Measurements from ENCODE around the gene TNIP1.

The TNIP1 gene

DNA sequence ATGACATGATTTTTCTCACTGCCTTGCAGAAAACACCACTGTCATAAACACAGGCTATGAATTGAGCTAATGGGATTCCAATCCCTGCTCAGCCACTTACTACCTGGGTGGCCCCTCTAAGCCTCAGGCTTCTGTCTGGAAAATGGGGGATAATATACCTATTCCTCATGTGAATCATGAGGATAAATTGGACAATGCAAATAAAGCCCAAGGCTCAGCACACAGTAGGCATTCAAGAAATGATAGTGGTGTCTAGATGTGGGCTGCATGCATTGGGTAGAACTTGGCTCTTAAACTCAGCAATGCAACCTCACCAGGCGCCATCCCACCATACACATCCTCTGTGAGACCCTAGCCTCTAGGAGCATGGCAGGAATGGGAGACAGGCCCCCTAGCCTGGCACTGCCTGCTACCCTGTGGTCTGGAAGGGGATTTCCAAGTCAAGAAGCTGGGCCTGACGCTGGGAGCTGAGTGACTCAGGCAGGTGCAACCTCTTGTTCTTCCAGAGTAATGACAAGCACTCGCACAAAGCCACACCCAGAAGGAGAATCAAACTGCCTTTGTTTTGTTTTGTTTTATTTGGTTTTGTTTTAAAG, 2.3 kb upstream of the TNIP1 start:
- peak in 1 of 4 experiments; percentile 23 for DNase-seq

DNA sequence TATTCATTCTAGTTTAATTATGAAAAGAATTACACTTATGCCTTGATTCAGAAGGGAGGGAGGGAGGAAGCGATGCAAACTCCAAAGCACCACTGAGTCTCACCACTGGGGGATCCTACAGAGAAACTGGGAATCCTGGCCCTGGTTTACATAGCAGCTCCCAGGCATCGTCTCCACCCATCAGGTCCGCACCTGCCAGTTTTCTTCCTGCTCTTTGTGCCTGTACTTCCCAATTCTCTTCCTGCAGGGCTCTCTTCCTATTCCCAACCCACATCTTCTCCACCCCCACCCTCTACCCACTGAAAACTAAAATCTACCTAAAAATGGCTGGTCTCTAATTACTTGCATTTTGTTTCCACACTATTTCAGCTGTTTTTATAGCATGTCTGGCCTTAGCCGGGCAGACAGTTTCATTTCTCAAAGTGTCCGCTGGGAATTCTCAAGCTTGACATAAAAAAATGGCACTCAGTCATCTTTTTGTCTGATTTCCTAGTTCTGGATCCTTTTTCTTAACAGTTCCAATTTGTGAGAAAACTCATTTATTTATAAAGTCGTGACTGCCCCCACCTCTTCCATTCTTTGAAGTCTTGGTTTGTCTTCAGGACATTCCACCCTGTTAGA, 1.6 kb upstream of the TNIP1 start:
- no peak for DNase-seq

DNA sequence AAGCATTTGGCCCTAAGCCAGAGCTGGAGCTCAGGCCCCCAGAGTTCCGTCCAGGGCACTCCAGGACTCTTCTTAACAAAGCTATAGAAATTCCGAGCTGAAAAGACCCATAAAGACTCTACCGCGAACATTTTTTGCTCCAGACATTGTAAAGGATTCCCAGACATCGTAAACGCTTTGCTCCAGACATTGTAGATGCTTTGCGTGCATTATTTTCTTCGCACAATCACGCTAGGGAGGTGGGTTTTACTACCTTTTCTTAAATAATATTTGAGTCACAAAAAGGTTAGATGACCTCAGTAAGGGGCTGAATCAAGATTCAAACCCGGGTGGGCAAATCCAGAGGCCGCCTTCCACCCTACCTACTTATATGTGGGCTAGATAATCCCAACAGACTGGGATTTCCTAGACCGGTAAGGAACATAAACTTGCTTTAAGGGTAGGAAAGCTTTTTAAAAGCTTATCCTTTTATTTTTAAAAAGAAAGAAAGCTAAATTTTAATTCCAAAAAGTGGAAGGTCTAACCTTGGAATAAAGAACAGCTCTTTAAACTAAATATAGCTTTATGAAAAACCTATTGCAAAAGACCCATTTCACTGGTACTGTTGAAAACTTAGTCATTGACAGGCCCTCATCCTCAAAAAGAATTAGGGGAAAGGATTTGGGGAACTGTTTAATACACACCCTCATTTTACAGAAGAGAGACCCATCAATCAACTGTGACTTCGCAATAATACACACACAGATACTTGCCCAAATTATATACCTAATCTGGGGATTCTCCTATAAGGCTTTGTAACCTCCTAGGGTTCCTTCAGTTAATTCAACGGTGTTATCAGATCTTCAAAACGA, 822 bp upstream of the TNIP1 start:
- DNase-seq, result peak in 2 of 4 experiments; percentile 66 to 72

DNA sequence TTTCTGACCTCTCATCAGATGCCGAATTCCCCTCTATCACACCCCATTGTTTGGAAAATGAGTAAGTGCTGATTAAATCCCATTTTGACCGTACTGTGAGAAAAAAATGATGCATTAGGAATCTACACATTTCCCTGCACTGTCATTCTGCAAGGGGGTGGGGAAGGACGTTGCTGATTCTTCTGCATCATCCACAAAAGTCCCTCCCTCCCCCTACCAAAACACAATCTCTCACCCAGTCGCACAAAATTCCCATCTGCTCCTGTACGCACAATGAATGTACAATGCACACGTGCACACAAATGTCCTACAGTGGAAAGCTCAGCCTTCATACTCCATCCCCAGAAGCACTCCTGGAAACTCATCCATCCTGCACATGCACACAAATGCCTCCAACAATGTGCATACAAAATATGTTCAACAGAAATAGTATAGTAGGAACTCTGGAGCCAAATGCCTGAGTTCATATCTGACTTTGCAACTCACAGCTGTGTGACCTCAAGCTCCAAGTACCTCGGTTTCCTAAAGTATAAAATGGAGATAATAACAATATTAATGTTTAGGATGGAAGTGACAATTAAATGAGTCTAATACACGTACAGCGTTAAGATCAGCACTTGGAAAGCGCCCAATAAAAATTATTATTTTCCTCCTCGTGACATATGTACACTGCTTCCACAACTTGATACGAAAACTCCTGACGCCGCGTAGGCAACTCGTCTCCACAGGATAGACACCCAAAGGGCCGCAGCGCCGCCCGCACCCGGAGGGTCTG, 809 bp downstream of the TNIP1 start:
- DNase-seq, result peak in 1 of 4 experiments; percentile 47

DNA sequence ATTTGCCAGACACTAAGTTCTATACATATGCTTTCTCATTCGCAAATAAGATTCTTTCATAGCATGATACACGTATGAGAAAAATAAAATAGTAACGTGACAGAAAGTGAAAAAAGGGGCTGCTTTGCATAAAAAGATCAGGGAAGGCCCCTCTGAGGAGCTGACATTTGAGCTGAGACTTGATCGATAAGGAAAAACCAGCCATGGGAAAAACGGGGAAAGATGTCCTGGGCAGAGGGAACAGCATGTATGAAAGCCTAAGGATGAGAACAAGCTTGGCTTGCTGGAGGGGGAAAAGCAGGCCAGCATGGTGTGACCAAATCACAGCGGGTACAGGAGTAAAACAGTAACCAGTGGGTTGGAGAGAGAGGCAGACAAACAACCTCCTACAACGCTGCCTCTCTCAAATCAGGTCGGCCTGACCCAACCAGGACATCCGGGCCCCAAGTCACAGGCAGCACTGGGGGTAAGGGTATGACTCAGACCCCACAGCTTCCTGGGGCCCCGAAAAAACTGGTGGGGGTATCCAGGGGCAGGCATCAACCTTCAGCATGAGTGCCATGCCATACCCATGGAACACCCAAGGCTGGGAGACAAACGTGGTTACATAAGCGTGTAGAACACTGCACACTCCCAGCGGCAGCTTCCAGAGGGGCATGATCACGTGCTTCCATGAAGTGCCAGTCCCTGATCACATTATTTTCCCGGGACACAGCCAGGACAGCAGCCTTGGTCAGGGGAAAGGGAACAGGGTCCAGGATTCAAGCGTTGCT, 2.2 kb downstream of the TNIP1 start:
- no peak for DNase-seq

DNA sequence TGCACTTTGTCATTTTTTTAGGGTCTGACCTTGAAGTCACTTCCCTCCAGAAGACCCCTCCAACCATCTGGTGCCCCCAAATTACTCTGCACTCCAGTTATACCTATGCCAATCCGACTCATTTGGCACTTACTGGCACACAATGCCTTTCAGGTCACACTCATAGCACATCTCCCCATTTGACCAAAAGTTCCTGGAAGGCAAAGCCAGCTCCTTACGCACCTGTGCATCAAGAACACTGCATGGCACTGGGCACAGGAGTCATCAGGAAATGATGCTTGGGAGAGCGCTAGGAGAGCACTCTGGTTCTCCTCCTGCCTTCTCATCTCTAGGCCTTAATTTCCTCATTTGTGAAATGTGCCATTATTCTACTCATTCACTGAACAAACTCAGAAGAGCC, 2.9 kb downstream of the TNIP1 start:
- no peak for DNase-seq

DNA sequence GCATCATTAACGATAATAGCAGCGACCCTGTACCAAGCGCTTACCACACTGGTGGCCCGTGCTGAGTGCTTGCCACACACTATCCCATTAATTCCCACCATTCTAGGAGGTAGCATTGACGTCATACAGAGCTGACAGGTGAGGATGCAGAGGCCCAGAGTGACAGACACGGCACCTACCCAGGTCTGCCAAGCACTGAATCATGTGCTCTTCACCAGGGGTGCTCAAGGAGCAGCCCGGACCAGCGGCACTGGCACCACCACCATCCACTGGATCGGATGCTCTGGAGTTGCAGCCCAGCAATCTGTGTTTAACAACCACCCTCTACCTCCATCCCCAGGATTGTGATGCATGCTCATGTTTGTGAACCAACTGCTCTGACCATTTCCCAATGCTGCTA, 3.4 kb downstream of the TNIP1 start:
- DNase-seq, result no peak

DNA sequence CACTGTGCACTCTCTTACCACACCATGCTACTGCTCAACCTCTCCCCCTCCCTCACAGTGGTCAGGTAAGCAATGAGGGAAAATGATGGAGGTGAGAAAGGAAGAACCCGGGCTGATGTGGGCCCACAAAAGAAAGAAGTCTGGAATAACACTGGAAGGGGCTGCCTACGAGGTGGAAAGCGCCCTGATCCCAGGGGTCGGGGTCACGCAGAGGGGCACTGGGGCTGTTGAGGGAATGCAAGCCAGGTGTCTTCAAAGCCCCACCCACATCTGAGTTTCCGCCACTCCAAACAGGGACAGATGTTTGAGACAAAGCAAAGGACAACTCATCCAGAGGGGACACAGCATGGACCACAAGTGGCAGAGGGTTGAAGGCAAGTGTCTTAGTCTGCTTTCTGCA, 4.2 kb downstream of the TNIP1 start:
- no peak for DNase-seq

DNA sequence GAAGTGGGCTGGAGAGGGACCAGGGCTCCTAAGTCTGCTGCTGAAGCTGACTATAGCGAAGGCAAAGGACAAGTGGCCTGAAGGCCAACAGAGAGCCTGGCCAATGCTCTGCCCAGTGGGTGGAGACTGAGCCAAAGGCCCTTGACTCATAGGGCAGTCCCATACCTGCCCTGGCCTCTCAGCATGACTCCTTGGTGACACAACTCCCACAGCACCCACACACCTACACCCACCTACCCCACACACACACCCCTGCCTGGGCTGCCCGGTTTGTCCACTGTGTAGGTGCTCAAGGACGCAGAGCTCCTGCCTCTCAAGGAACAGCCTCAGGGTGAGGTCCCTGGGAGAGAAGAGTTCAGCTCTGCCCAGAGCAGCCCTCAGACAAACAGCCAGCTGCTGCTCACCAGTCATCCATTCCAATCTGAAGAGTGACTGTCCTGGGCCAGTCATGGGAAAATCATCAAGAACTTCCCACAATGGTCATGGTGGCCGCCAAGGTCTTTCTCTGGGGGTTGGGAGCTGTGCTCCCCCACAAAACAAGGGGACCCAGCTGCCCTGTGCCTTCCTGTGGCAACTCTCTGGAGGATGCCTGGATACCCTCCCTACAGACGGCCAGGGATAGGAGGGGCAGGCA, 5.0 kb downstream of the TNIP1 start:
- DNase-seq, result peak in 3 of 4 experiments; percentile 35 to 44 (median 41)

DNA sequence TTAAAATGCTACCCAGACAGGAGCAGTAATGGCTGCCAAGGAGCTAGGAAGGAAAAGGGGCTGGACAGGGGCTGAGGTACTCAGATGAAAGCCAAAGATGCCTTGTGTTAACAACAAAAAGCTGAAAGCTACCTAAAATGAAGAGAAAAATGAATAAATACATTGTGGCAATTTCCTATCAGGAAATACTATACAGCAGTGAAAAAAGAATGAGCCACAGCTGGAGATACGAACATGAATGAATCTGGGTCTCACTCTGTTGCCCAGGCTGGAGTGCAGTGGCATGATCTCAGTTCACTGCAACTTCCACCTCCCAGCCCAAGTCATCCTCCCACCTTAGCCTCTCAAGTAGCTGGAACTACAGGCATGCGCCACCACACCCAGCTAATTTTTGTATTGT, 6.3 kb downstream of the TNIP1 start:
- no peak for DNase-seq

DNA sequence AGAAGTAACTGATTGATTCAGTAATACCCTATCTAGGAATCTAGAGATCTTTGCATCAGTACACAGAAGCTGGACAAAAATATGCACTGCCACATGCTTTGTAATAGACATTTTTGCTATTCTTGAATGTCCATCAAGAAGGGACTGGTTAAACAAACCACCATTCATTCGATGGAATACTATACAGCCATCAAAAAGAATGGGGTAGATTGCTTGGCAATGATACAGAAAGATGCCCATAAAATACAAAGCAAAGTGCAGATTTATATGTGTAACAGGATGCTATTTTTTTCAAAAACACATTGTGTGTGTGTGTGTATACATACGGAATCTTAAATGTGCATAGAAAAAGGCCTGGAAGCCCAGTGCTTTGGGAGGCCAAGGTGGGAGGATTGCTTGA, 7.6 kb downstream of the TNIP1 start:
- DNase-seq, result no peak

DNA sequence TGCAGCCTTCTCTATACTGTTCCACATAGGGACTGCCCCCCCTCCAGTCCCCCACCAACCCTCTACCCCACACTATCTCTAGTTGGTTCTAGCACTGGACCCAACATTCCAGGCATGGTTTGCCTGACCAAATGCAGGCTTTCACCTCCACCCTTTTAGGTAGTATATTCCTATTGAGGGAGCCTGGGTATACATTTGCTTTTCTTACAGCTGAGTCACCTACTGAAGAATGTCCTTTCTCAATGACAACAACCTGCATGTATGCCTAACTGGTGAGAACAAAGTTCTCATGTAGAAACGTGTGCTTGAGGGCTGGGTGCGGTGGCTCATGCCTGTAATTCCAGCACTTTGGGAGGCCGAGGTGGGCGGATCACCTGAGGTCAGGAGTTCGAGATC, 8.2 kb downstream of the TNIP1 start:
- DNase-seq, result no peak

DNA sequence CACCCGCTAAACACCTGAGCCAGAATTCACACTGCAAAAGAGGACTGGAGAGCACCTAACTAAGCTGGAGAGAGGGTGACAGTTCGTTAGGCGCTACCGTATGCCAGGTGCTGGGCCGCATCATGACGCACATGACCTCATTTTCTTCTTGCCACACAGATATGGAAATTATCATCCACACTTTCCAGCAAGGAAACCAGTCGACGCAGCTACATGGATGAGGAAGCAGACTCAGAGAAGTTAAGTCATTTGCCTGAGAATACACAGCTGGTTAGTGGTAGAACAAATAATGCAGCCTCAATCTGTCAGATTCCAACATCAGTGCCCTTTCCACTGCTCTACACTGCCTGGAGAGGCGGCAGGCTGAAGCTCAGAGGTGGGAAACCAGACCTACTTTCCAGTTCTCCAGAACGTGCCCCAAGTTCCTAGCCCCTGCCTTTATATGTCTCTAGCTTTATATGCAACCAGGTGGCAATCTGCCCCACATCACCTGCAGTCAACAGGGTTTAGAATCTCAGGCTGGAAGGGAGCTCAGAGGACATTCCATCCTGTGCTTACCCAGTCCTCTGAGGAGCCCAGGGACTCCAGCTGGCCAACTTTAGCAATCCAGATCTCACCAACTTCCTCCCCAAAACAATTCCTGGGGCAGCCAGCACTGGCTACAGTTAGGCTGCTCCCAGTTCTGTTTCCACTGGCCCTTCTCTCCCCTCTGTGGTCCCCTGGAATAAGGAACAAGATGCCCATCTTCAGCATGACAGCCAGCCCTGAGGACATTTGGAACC, 8.8 kb downstream of the TNIP1 start:
- DNase-seq, result peak in 3 of 4 experiments; percentile 27 to 37 (median 35)

DNA sequence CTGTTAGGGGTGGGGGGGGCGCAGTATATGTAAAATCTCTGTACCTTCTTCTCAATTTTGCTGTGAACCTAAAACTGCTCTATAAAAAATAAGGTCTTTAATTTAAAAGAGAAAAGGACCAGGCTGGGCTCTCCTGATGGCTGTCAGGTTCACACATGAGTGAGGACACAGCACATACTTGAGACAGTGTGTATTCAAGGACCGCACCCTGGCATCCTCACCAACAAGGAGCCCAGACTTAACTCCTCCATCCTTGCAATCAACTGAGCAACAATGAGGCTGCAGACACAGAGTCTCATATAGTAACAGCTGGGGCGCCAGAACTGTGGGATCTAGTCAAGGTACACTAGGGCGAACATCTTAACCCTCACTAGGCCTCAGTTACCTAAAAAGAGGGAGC, 9.8 kb downstream of the TNIP1 start:
- no peak for DNase-seq

DNA sequence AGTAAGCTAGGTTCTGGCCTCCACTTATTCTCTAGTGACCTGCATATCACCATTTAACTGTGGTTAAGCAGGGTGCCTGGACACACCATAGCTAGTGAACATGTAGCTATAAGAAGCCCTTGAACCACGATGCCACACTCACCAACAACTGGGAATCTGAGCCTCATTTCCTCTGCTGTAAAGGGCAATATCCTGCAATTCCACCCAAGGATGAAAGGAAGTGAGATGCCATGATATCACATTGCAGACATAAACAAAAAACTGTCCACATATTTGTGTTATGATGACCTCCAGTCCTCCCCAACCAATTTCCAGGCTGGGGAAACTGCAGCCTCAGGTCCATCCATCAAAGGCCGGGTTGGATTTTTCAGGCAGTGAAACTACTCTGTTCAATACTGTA, 10.4 kb downstream of the TNIP1 start:
- no peak for DNase-seq

DNA sequence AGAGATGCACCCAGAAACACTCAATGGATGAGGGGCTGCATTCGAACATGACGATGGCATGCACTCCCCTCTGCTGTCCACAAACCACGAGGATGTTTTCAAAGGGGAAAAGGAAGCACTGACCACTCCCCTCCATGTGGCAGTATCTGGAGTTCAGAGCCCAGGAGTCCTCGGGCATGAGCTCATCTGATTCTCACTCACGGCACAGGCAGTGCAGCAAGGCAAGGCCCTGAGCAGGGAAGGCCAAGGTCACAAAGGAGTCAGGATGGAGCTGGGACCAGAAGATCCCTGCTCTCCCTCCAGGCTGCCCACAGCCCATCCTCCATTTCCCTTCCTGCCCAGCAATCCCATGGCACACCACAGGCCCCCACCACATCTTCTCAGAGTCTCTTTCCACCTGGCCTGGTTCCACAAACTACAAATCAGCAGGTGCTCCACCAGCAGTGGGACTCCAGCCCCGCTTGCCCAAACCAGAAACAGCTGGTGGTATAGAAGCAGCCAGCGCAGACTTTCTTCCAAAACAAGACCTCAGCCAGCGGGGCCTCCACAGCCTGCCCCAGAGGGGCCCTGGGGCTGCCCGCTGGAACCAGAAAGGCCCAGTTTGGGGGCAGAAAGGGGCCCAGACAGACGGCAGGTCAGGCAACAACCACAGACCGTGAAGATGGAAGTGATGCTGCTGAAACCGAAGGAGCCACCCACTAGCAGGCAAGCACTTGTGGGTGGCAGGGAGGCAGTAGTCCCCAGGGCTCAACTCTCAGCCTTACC, 12.2 kb downstream of the TNIP1 start:
- DNase-seq, result peak in 2 of 4 experiments; percentile 23 to 33

DNA sequence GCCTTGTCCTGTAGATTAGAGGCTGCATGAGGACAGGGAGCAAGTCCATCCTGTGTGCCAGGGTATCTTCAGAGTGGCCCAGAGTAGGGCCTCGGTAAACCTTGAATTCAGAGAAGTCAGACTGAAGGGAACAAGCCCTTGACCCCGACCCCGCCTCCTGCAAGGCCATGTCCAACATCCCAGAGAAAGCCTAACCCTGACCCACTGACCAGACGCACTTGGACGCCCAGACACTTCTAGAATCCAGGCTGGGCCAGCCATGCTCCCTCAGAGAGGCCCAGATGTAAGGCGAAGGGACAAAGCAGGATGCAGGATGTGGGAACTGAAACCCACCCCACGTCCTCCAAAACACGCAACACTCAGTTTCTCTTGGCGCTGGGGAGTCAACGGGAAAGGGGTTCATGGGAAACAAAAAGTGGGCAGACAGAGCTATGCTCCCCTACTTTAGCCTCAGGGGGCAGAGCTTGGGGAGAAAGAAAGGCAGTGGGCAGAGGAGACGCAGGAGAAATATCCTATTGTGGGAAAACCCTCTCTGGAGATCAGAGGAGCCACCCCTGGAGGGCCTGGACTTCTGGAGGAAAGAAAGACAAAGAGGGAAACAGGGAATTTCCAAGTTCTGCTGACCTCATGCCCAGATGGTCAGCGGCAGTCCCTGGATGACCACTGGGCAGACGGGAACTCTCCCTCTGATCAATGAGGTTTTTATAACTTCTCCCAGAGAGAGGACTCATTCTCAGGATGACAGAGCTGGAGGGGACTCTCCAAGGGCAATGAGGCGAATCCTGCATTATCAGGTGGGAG, 13.0 kb downstream of the TNIP1 start:
- DNase-seq, result peak in 3 of 4 experiments; percentile 29 to 45 (median 30)

DNA sequence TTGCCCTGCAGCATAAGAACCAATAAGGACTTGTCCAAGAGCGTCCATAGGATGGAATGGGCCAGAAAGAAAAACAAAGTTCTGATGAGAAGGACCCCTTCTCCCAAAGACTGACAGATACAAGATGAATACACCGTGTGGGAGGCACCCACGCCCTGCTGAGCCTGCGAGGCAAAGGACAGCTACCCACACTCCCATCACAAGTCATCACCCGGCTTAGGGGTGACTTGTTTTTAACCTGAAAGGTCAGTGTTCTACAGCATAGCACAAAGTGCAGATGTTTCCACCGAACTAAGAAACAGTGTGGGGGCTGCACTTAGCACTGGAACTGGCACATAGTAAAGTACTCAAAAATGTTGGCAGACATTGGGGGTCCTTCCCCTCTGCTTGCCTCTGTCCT, 13.9 kb downstream of the TNIP1 start:
- peak in 3 of 4 experiments; percentile 45 to 54 (median 46) for DNase-seq

DNA sequence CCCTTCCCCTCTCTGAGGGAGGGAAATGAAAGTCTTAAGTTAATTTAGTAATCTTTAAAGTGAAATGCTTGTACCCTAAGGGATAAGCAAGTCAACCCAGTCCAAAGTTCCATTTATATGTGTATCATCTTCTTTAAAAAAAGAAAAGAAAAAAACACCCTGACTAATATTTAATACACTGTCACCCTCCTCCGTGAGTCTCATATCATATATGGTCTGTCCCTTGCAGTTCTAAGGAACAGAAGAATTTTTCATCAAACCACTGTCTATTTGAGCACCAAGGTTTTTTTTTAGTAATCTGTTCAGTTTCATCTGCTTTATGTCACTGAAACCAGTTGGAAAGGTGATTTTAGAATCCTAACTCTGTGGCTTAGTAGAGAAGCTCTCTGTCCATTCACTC, 15.2 kb downstream of the TNIP1 start:
- DNase-seq, result no peak

All from suppressor macrophage (primary cell).